Skeletal muscle cell (primary cell): ENCODE results near the gene SH3BP2.
A peak's percentile ranks its signal among the peaks of the same experiment; 100 is the strongest.

Source experiments
- DNase-seq: peaks from one replicate; pipeline ENCODE4 v3.0.0-alpha.2; 2010; ENCODE audit warnings: low read depth
- H3K4me3 ChIP-seq: 2 replicates; pipeline ENCODE4 v1.5.1; 2011; ENCODE audit warnings: low read depth, mild to moderate bottlenecking, control low read depth, low read length, moderate library complexity

The SH3BP2 gene

DNA sequence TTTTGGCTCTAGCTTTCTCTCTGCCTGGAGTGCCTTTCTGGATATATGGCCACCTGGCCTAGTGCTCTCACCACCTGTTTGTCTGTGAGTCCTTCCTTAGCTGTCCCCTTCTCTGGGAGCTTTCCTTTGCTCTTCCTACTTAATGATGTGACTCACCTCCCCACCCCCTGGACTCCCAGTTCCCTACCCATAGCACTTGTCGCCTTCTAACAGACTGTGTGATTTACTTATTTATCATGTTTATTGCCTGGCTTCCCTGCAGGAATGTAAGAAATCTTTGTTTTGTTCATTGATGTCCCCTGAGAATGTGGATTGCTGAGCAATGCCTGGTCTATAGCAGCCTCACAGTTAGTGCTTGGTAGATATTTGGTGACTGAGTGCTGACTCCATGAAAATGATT is 69.6 kb downstream of the SH3BP2 start:
- no peak for DNase-seq
- H3K4me3 ChIP-seq: no peak overlapping the region

DNA sequence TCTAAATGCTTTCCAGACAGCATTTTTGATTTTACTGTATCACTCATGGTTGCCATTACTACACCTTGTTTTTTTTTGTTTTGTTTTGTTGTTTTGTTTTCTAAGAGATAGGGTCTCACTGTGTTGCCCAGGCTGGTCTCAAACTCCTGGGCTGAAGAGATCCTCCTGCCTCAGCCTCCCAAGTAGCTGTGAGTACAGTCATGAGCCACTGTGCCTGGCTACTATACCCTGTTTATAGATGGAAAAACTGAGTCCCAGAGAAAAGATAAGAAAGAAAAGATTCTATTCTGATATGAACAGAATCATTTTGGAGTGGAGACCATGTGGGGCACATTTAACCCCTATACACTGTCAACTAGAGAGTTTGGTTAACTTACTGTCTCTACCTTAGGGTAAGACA is 70.8 kb downstream of the SH3BP2 start:
- DNase-seq: no peak
- no peak overlapping the region for H3K4me3 ChIP-seq

DNA sequence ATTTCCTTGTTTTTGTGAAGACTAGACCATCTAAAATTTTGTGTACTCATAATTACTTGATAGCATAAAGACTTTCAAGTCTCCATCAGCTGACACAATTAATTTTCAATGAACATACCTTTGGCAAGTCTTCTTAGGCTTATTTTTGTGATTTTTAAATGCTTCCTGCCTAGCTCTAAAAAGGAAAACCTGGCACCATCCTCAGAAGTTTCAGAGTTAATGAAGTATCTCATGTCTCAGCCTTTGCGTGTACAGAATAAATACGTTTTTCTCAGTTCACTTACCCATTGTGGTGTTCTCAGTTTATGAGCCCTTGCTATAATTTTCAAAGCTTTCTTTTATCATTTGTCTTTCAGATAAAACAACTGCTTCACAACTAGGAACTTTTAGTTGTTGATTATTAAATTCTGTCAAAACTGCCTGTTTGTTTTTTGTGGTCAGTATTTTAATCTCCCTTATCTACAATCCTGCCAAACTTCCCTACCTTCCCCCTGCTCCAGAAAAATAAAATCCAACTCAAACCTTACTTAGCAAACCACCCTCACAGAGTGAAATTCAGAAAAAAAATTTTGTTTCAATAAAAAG is 72.4 kb downstream of the SH3BP2 start:
- no peak for DNase-seq
- no peak overlapping the region for H3K4me3 ChIP-seq

- H3K4me3 ChIP-seq: no peak overlapping the region
- DNase-seq: no peak
Measured at GRCh38 chr4:2866160-2866861, 73.4 kb downstream of the SH3BP2 start.

DNA sequence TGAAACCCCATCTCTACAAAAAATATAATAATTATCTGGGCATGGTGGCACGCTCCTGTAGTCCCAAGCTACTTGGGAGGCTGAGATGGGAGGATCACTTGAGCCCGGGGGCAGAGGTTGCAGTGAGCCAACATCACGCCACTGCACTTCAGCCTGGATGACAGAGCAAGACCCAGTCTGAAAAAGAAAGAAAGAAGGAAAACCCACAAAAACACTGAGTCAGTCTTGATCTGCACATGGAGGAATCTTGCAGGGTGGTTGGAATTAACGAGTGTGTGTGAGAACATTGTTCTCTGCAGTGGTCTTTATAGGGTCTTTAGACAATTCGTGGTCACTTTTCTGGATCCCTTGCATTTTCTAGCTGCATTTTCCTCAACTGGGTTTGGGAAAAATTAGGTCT is 74.0 kb downstream of the SH3BP2 start:
- DNase-seq: no peak
- H3K4me3 ChIP-seq: no peak overlapping the region

GRCh38 chr4:2867758-2868491 is 75.0 kb downstream of the SH3BP2 start:
- DNase-seq: no peak
- H3K4me3 ChIP-seq: peak overlapping the region; percentile 13

- H3K4me3 ChIP-seq: no peak overlapping the region
- DNase-seq: no peak
Measured at GRCh38 chr4:2868877-2869487, 76.1 kb downstream of the SH3BP2 start.

DNA sequence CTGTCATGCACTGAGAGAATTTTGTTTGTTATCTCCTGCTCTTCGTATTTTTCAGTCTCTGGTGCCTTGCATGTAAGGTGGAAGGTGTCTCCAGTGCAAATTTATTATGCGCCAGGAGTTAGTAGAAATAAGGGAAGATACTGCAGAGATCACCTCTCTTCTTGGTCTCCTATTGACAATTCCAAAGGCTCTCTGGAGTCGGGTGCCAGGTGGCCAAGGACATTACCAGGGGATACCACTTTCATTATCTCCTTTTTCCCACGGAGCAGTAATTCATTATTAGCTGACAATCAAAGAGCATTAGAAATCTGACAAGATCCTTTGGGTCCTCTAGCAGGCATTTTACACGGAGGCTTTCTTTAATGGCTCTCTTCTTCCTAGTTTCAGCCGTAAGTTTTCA is 76.8 kb downstream of the SH3BP2 start:
- no peak for DNase-seq
- H3K4me3 ChIP-seq: no peak overlapping the region

DNA sequence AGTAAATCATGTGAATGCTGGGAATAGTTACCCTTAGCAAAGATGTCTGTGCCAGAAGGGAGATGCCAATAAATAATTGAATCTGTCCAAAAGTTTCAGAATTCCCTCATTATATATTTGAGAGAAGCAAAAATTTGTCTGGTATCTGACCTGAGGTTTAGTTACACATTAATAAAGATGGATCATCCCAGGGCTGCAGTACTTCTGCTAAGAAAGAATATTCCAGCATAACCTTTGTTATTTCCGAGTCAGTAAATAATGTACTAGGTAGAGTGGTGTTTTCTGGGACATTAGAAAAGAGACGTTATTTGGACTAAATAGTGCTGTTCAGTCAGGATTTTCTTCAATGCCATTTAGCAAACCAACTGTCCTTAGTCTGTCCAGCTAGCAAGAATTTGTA is 77.2 kb downstream of the SH3BP2 start:
- no peak for DNase-seq
- H3K4me3 ChIP-seq: no peak overlapping the region

DNA sequence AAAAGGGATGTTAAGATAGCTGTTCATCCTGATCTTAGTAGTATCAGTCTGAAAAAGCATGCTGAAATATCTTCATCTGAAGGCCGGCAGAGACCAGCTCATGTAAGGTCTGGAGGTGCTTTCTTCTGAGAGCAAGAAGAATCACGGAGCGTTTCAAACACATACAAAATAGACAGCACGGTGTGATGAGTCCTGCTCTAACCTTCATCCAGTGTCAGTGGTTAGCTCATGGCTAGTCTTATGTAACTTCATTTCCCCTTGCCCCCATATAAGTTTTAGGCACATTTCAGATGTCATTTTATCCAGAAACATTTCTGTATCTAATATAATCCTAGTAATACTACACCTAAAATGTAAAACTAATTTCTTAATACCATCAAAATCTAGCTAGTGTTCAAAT is 78.6 kb downstream of the SH3BP2 start:
- no peak overlapping the region for H3K4me3 ChIP-seq
- DNase-seq: no peak

GRCh38 chr4:2871911-2872310 is 79.0 kb downstream of the SH3BP2 start:
- DNase-seq: no peak

GRCh38 chr4:2873329-2873728 is 80.4 kb downstream of the SH3BP2 start:
- no peak for DNase-seq
- no peak overlapping the region for H3K4me3 ChIP-seq

More at GRCh38 chr4:2871911-2872310, 79.0 kb downstream of the SH3BP2 start:
- H3K4me3 ChIP-seq: no peak overlapping the region

GRCh38 chr4:2874861-2875260 is 82.0 kb downstream of the SH3BP2 start:
- no peak overlapping the region for H3K4me3 ChIP-seq
- no peak for DNase-seq

GRCh38 chr4:2875556-2875955 is 82.7 kb downstream of the SH3BP2 start:
- no peak for DNase-seq
- no peak overlapping the region for H3K4me3 ChIP-seq

GRCh38 chr4:2878346-2878745 is 85.5 kb downstream of the SH3BP2 start:
- H3K4me3 ChIP-seq: no peak overlapping the region
- DNase-seq: no peak

DNA sequence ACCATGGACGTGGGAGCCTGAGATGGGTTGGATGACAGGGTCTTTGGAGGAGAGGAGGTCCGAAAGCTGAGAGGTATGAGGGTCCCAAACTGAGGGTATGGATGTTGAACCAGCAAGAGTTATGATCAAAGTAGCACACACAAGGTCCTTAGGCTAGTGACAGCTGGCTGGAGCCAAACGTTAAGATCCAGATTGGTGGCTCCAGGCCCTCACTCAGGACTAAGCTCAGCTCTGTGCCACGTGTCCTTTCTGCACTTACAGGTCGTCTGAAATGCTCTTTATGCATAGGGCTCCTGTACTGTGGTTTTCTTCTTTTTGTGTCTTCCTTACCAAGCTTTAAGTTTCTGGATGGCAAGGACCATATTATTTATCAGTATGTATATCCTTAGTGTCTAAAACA is 86.1 kb downstream of the SH3BP2 start:
- H3K4me3 ChIP-seq: no peak overlapping the region
- no peak for DNase-seq

- H3K4me3 ChIP-seq: no peak overlapping the region
- DNase-seq: no peak
Measured at GRCh38 chr4:2881431-2881830, 88.5 kb downstream of the SH3BP2 start.

- no peak overlapping the region for H3K4me3 ChIP-seq
- no peak for DNase-seq
Measured at GRCh38 chr4:2882341-2882740, 89.5 kb downstream of the SH3BP2 start.

- no peak overlapping the region for H3K4me3 ChIP-seq
- DNase-seq: no peak
Measured at GRCh38 chr4:2886161-2886560, 93.3 kb downstream of the SH3BP2 start.

DNA sequence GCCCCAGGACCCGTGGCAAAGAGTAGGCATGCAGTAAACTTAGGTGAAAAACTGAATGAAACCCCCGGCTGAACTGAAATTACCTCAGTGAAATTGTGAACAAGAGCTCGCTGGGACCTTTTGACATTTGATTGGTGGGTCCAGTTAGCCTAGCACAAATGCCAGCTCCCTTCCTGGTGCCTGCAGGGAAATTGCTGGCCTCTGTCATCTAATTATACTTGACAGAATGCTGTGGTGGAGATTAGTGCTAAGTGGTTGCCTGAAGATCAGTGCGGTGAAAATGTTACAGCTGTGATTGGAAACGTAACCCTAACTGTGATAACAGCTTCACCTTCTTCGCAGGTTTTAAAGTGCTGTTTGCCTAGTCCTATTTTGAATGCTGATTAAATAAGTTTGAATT is 93.7 kb downstream of the SH3BP2 start:
- H3K4me3 ChIP-seq: no peak overlapping the region
- DNase-seq: no peak
